DMS 273 (cell line): ENCODE data around the gene ZCCHC17.

Experiments
- DNase-seq: peaks from one replicate; lab custom pipeline; 2025; ENCODE audit not compliant: unreplicated experiment; lab: John Stamatoyannopoulos, UW

Gene ZCCHC17

GRCh38 chr1:31389616-31390015, 92.8 kb downstream of the ZCCHC17 start:
- no peak for DNase-seq

- DNase-seq: no peak
Observed at GRCh38 chr1:31390071-31390470, 93.2 kb downstream of the ZCCHC17 start.

- no peak for DNase-seq
Observed at GRCh38 chr1:31393463-31393862, 96.6 kb downstream of the ZCCHC17 start.

- peak; percentile 96 for DNase-seq
Observed at GRCh38 chr1:31394584-31395193, 97.9 kb downstream of the ZCCHC17 start.

GRCh38 chr1:31396633-31397351, 100.0 kb downstream of the ZCCHC17 start:
- DNase-seq: no peak

GRCh38 chr1:31397360-31398095, 100.7 kb downstream of the ZCCHC17 start:
- DNase-seq: no peak

GRCh38 chr1:31398246-31398645, 101.4 kb downstream of the ZCCHC17 start:
- DNase-seq: peak; percentile 20

GRCh38 chr1:31399976-31400375, 103.1 kb downstream of the ZCCHC17 start:
- DNase-seq: peak; percentile 25

GRCh38 chr1:31400393-31400792, 103.6 kb downstream of the ZCCHC17 start:
- DNase-seq: no peak

- DNase-seq: no peak
Observed at GRCh38 chr1:31401241-31401640, 104.4 kb downstream of the ZCCHC17 start.

GRCh38 chr1:31405578-31406245, 108.9 kb downstream of the ZCCHC17 start:
- no peak for DNase-seq

GRCh38 chr1:31407029-31407626, 110.3 kb downstream of the ZCCHC17 start:
- no peak for DNase-seq

GRCh38 chr1:31408788-31409318, 112.0 kb downstream of the ZCCHC17 start:
- DNase-seq: no peak

GRCh38 chr1:31409946-31410858, 113.4 kb downstream of the ZCCHC17 start:
- DNase-seq: no peak

GRCh38 chr1:31410871-31411270, 114.0 kb downstream of the ZCCHC17 start:
- DNase-seq: no peak

- DNase-seq: no peak
Observed at GRCh38 chr1:31412205-31412604, 115.4 kb downstream of the ZCCHC17 start.

GRCh38 chr1:31412732-31413404, 116.0 kb downstream of the ZCCHC17 start, which contains the start of gene SERINC2:
Gene SERINC2, plus strand, starts transcription at chr1:31413213. Its CDS starts 53 bp downstream, at chr1:31413266.
- DNase-seq: peak; percentile 68

GRCh38 chr1:31413405-31414001, 116.7 kb downstream of the ZCCHC17 start:
- DNase-seq: peak; percentile 79
